Measurements from ENCODE around the gene BEX5. TPM values are rescaled to one million over a fixed set of nuclear protein-coding genes. Genes with fewer than 3 reads are reported as not detected.

The BEX5 gene
- total and polyA plus RNA-seq, 2 donors (not counting 1 experiment from before 2014, with no cell fraction given) = 0.91 to 1.2 TPM

DNA sequence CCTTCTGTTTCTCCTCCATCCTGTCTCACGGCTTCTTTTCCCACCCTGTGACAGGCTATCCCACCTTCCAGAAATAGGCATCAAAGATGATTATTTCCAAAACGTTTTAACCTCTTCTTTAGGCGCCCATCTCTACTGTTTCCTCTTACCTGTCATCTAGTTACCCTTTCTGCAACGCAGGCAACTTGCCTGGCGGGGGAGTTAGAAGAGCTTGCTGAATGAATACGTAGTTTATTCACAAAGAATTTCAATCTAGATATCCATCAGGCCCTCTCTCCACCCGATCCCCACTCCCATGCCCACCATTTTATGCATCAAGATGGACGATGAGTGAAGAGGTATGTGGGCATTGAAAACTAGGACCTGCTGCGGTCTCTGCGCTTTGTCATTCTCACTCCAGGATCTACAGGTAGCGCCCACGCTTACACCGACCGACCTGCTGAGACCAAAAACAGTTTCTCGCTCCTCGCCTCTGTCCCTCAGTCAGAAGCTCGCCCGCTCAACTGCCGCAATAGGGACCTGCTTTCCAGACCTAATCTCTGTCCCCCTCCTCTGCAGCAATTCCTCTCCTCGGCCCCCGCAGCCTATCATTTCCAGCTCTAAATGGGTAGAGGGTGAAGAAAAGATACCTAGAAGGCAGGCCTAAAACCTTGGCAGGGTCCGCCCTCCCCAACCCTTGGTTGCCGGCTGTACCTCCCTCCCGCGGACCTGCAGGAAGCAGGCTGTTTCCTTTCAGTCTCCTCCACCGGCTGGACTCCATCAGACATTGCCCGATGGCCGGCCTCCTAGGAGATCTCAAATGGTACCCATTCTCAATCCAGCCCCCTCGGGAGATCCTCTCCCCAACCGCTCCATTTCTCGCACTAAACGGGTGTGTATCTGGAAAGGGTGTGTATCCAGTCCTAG lies 624 bp downstream of the BEX5 start:
- H2AFZ ChIP-seq (ENCODE audit: insufficient read depth, low read depth, low read length, poor library complexity, severe bottlenecking) = peak overlapping the region; percentile 78
- H4K20me1 ChIP-seq (ENCODE audit: control insufficient read depth, insufficient read depth, low read length, poor library complexity, severe bottlenecking) = no peaks in the 10 kb centered on the region
- ChIA-PET CTCF (no interaction called here), POLR2A (no interaction called here)
- peak overlapping the region; percentile 67 for H3K9ac ChIP-seq (ENCODE audit: low read length)
- no peaks in the 10 kb centered on the region for H3K36me3 ChIP-seq (replicated peaks in 1 of 2; ENCODE audit: control extremely low read depth in 1 of 2, control insufficient read depth in 1 of 2, extremely low read depth in 1 of 2, insufficient read depth in 2 of 2, low read length in 1 of 2)
- WGBS (ENCODE audit: insufficient coverage) = 0% methylated on average over 6 of the region's 32 CpGs
- peak overlapping the region in 1 of 2 donors; percentile 43 for H3K27ac ChIP-seq (ENCODE audit: low read length in 2 of 2)
- Mint-ChIP-seq H3K4me3 (peak overlapping the region; percentile 95), H3K27ac (peak overlapping the region; percentile 83), H3K9me3 (ENCODE audit: insufficient read depth) (no peaks in the 10 kb centered on the region), H3K27me3 (peaks cover 14% of the 10 kb centered on the region), H3K4me1 (peaks cover 16% of the 10 kb centered on the region)
- peak overlapping the region in 4 of 5 experiments; percentile 40 to 61 (median 54) for H3K4me3 ChIP-seq (ENCODE audit: control extremely low read depth in 1 of 5, extremely low read depth in 1 of 5, insufficient read depth in 1 of 5, low read depth in 2 of 5, low read length in 4 of 5)
- no peaks in the 10 kb centered on the region for H3K79me2 ChIP-seq (ENCODE audit: control insufficient read depth, insufficient read depth, low read length)
- intact Hi-C loops (cut with micrococcal nuclease) = no loop called here
- DNase-seq (peak; percentile 18), ATAC-seq (ENCODE audit: low read depth) (peak; percentile 44)
- no peaks in the 10 kb centered on the region for H3K9me3 ChIP-seq (ENCODE audit: control extremely low read depth in 1 of 3, control insufficient read depth in 2 of 3, insufficient read depth in 1 of 3, low read length in 2 of 3)
- peaks cover 4 to 7% of the 10 kb centered on the region in 2 donors for H3K4me1 ChIP-seq (ENCODE audit: control insufficient read depth in 2 of 2, insufficient read depth in 2 of 2, low read length in 2 of 2)
- TF ChIP-seq CTCF (IDR thresholded peaks at IDR 0.05) (no peak), EZH2 (IDR thresholded peaks at IDR 0.05; ENCODE audit: borderline replicate concordance, insufficient read depth, low read depth, low read length, poor library complexity, severe bottlenecking) (no peak)
- H3K4me2 ChIP-seq (replicated peaks; ENCODE audit: low read depth, low read length, poor library complexity, severe bottlenecking) = peak overlapping the region; percentile 75
- peaks cover 0 to 4% (median 0%) of the 10 kb centered on the region in 4 experiments for H3K27me3 ChIP-seq (replicated peaks in 1 of 4; ENCODE audit: control extremely low read depth in 1 of 4, control insufficient read depth in 3 of 4, insufficient read depth in 4 of 4, low read length in 3 of 4)

Measured in B cell (primary cell).